H1 (cell line): ENCODE data around the gene GPR135. TPM values are rescaled to one million over a fixed set of nuclear protein-coding genes. Genes with fewer than 3 reads are reported as not detected.

Experiments
- CTCF ChIA-PET: fragments of 300-600 bp; sonication (Branson Sonifier 250); formaldehyde crosslinking; loops from one replicate; lab custom pipeline; 2021; ENCODE audit not compliant: partially characterized antibody; lab: Charles Lee
- POLR2A ChIA-PET: fragments of 300-600 bp; sonication (Branson Sonifier 250); formaldehyde crosslinking; loops from one replicate; lab custom pipeline; 2021; ENCODE audit warnings: inconsistent platforms; ENCODE audit not compliant: partially characterized antibody; lab: Charles Lee
- DNase-seq, 2 experiments: peaks; one replicate each; pipeline versions ENCODE4 v3.0.0 to v3.0.0-alpha.2; 2010 to 2022; ENCODE audit warnings: low spot score in 2 of 2, low read depth in 1 of 2, mixed read lengths in 1 of 2
- FAIRE-seq: peaks from 2 replicates; lab custom pipeline; 2011; peaks lifted over from hg19 to GRCh38; lab: Jason Lieb, UNC
- H2AFZ ChIP-seq: 2 replicates; pipeline ENCODE4 v1.8.1; 2012; ENCODE audit warnings: low read length, inconsistent platforms
- H2AK5ac ChIP-seq: 2 replicates; pipeline ENCODE4 v1.6.1; 2013; ENCODE audit warnings: low read depth, low read length
- H2BK120ac ChIP-seq: replicated peaks from 2 replicates; pipeline ENCODE3; 2013; ENCODE audit warnings: low read depth, low read length, inconsistent platforms
- H2BK12ac ChIP-seq: 2 replicates; pipeline ENCODE4 v1.6.1; 2013; ENCODE audit warnings: low read depth, low read length
- H2BK15ac ChIP-seq: 2 replicates; pipeline ENCODE4 v1.6.1; 2013; ENCODE audit warnings: low read length
- H2BK20ac ChIP-seq: 2 replicates; pipeline ENCODE4 v1.6.1; 2013; ENCODE audit warnings: low read length
- H2BK5ac ChIP-seq: 2 replicates; pipeline ENCODE4 v1.6.1; 2013; ENCODE audit warnings: low read depth, low read length
- H3K14ac ChIP-seq: 2 replicates; pipeline ENCODE4 v1.6.1; 2013; ENCODE audit warnings: inconsistent platforms; ENCODE audit not compliant: insufficient read length
- H3K18ac ChIP-seq: 2 replicates; pipeline ENCODE4 v1.6.1; 2013; ENCODE audit warnings: low read length; ENCODE audit errors: extremely low read depth
- H3K23ac ChIP-seq: 2 replicates; pipeline ENCODE4 v1.6.1; 2013; ENCODE audit warnings: inconsistent platforms; ENCODE audit not compliant: insufficient read length
- H3K23me2 ChIP-seq: 2 replicates; pipeline ENCODE4 v1.6.1; 2013; ENCODE audit warnings: low read depth, low read length
- H3K27ac ChIP-seq: 2 replicates; pipeline ENCODE4 v1.6.1; 2011; ENCODE audit warnings: low read depth, low read length, inconsistent platforms
- H3K27me3 ChIP-seq, 4 experiments: replicated peaks in 1 of 4; 1 replicate in 1 of 4; 2 replicates in 3 of 4; pipeline versions ENCODE4 v1.6.1 to v1.8.1; 2011 to 2013; ENCODE audit warnings: low read length in 3 of 4, mild to moderate bottlenecking in 3 of 4, inconsistent platforms in 2 of 4, mixed read lengths in 2 of 4, moderate library complexity in 1 of 4; ENCODE audit not compliant: control insufficient read depth in 3 of 4, insufficient read depth in 3 of 4; ENCODE audit errors: extremely low read depth in 1 of 4
- H3K36me3 ChIP-seq, 4 experiments: 2 replicates each; pipeline versions ENCODE4 v1.6.1 to v1.8.1; 2011 to 2013; ENCODE audit warnings: mild to moderate bottlenecking in 4 of 4, low read length in 3 of 4, moderate library complexity in 2 of 4, control low read depth in 1 of 4, inconsistent platforms in 1 of 4; ENCODE audit not compliant: insufficient read depth in 4 of 4, control insufficient read depth in 2 of 4
- H3K4ac ChIP-seq: replicated peaks from 2 replicates; pipeline ENCODE3; 2013; ENCODE audit warnings: low read length, low read depth, mixed read lengths, inconsistent platforms; ENCODE audit not compliant: insufficient read length
- H3K4me1 ChIP-seq, 4 experiments: replicated peaks in 1 of 4; 1 replicate in 1 of 4; 2 replicates in 3 of 4; pipeline versions ENCODE4 v1.6.1 to v1.8.1; 2011 to 2013; ENCODE audit warnings: low read length in 3 of 4, inconsistent platforms in 2 of 4, mixed read lengths in 1 of 4; ENCODE audit not compliant: insufficient read depth in 4 of 4, control insufficient read depth in 3 of 4
- H3K4me2 ChIP-seq, 2 experiments: 2 replicates each; pipeline versions ENCODE4 v1.6.1 to v1.8.1; 2011 to 2013; ENCODE audit warnings: low read depth in 2 of 2, low read length in 2 of 2, control low read depth in 1 of 2, inconsistent platforms in 1 of 2, mild to moderate bottlenecking in 1 of 2; ENCODE audit not compliant: insufficient read depth in 1 of 2
- H3K4me3 ChIP-seq, 4 experiments: fragments of 200-600, 300-600 bp in 1 of 4; sonication (generic), shearing (Covaris generic), sonication (Bioruptor Twin) in 1 of 4; 2 replicates each; pipeline versions ENCODE4 v1.5.1 to v1.8.1; 2011 to 2016; ENCODE audit warnings: low read length in 4 of 4, low read depth in 3 of 4, control low read depth in 2 of 4, inconsistent platforms in 2 of 4, mild to moderate bottlenecking in 2 of 4, mixed read lengths in 1 of 4, moderate library complexity in 1 of 4; ENCODE audit not compliant: insufficient read depth in 2 of 4; ENCODE audit errors: extremely low read depth in 1 of 4
- H3K56ac ChIP-seq: replicated peaks from 2 replicates; pipeline ENCODE3; 2013; ENCODE audit warnings: low read depth, mild to moderate bottlenecking, mixed read lengths, low read length, inconsistent platforms; ENCODE audit not compliant: insufficient read length
- H3K79me1 ChIP-seq: 2 replicates; pipeline ENCODE4 v1.6.1; 2013; ENCODE audit warnings: low read depth, low read length, control low read depth
- H3K79me2 ChIP-seq, 2 experiments: 2 replicates each; pipeline versions ENCODE4 v1.6.1 to v1.8.1; 2012 to 2013; ENCODE audit warnings: low read length in 2 of 2, mild to moderate bottlenecking in 2 of 2, inconsistent platforms in 1 of 2; ENCODE audit not compliant: insufficient read depth in 2 of 2, control insufficient read depth in 1 of 2
- H3K9ac ChIP-seq, 4 experiments: replicated peaks in 1 of 4; 1 replicate in 1 of 4; 2 replicates in 3 of 4; pipeline versions ENCODE4 v1.6.1 to v1.8.1; 2011 to 2013; ENCODE audit warnings: low read depth in 3 of 4, low read length in 3 of 4, control low read depth in 2 of 4, mild to moderate bottlenecking in 2 of 4, moderate library complexity in 2 of 4, inconsistent platforms in 1 of 4; ENCODE audit errors: extremely low read depth in 1 of 4
- H3K9me3 ChIP-seq, 2 experiments: 2 replicates each; pipeline versions ENCODE4 v1.6.1 to v1.8.1; 2012 to 2013; ENCODE audit warnings: mild to moderate bottlenecking in 2 of 2, moderate library complexity in 2 of 2, control low read depth in 1 of 2, inconsistent platforms in 1 of 2, low read depth in 1 of 2, low read length in 1 of 2, mixed read lengths in 1 of 2; ENCODE audit not compliant: insufficient read depth in 2 of 2
- H4K20me1 ChIP-seq, 2 experiments: replicated peaks in 1 of 2; 2 replicates each; pipeline versions ENCODE3 to v1.8.1; 2011 to 2013; ENCODE audit warnings: inconsistent platforms in 2 of 2, low read length in 2 of 2, mild to moderate bottlenecking in 1 of 2; ENCODE audit not compliant: insufficient read depth in 2 of 2, control insufficient read depth in 1 of 2
- H4K5ac ChIP-seq: 2 replicates; pipeline ENCODE4 v1.6.1; 2013; ENCODE audit warnings: low read length, low read depth, mixed read lengths, inconsistent platforms; ENCODE audit not compliant: insufficient read length
- H4K8ac ChIP-seq: 2 replicates; pipeline ENCODE4 v1.8.0; 2013; ENCODE audit warnings: mild to moderate bottlenecking, moderate library complexity, low read length, inconsistent platforms; ENCODE audit not compliant: insufficient read depth; ENCODE audit errors: extremely low read depth
- H4K91ac ChIP-seq: replicated peaks from 2 replicates; pipeline ENCODE3; 2013; ENCODE audit warnings: low read length, mixed read lengths, inconsistent platforms; ENCODE audit not compliant: insufficient read length
- BRCA1 ChIP-seq: IDR thresholded peaks from 2 replicates; pipeline ENCODE4 v1.6.1; 2012; ENCODE audit warnings: low read depth, low read length, improper control_type of control experiment
- MAFK ChIP-seq: IDR thresholded peaks from 2 replicates; pipeline ENCODE4 v1.6.1; 2012; ENCODE audit warnings: low read depth, mild to moderate bottlenecking, improper control_type of control experiment, low read length
- NANOG ChIP-seq: IDR thresholded peaks from 2 replicates; pipeline ENCODE4 v1.6.1; 2011; ENCODE audit warnings: low read length, low read depth, mild to moderate bottlenecking, inconsistent platforms; ENCODE audit not compliant: insufficient read depth, poor library complexity, severe bottlenecking
- NRF1 ChIP-seq: IDR thresholded peaks from 2 replicates; pipeline ENCODE4 v1.6.1; 2011; ENCODE audit warnings: mild to moderate bottlenecking, low read depth, low read length, improper control_type of control experiment
- RBBP5 ChIP-seq: IDR thresholded peaks from 2 replicates; pipeline ENCODE4 v1.7.1; 2012; ENCODE audit warnings: low read depth, mild to moderate bottlenecking, inconsistent platforms, low read length, moderate library complexity, borderline replicate concordance
- TBP ChIP-seq: IDR thresholded peaks from 2 replicates; pipeline ENCODE4 v1.6.1; 2011; ENCODE audit warnings: low read depth, low read length, improper control_type of control experiment
- TCF12 ChIP-seq: IDR thresholded peaks from 2 replicates; pipeline ENCODE4 v1.6.1; 2011; ENCODE audit warnings: low read depth, mild to moderate bottlenecking, low read length
- WGBS, 2 experiments: shearing (Covaris generic) in 1 of 2; methylation state at CpG; one replicate each; pipeline versions ENCODE4 v1.1.6 to v1.1.7; 2013 to 2015; ENCODE audit warnings: low lambda C conversion rate in 2 of 2, mixed read lengths in 2 of 2, inconsistent platforms in 1 of 2, low coverage in 1 of 2, missing lambda C conversion rate in 1 of 2; ENCODE audit not compliant: insufficient replicate concordance in 2 of 2, insufficient coverage in 1 of 2, insufficient read length in 1 of 2; ENCODE audit errors: extremely low coverage in 1 of 2, missing lambda C conversion rate in 1 of 2; 5-methylcytosine and 5-hydroxymethylcytosine counted together
- polyA plus RNA-seq, 7 experiments: library from polyadenylated mRNA; depleted of rRNA in 3 of 7; stranded (reverse) in 5 of 7; unstranded in 2 of 7; fragments of >200 nt in 5 of 7; fragments of 200-250 nt in 2 of 7; gene quantifications; 1 replicate in 5 of 7; 2 replicates in 1 of 7; 4 replicates in 1 of 7; pipeline versions ENCODE4 v1.2.1 to v1.2.3, GENCODE V29; 2011 to 2013; ENCODE audit warnings: missing spikeins in 2 of 7, mixed read lengths in 2 of 7
- total RNA-seq: library from RNA; stranded (reverse); fragmentation: NEBNext Ultra II Directional; extraction: Animal tissue kit (Norgen Biotek cat#: 25700); gene quantifications from 2 replicates; pipeline ENCODE4 v1.2.1, GENCODE V29; 2021

The GPR135 gene
- total and polyA plus RNA-seq, 2 of the 8 experiments (the other 6 are each of a cell fraction or from before 2014, with no cell fraction given), result 0.48 to 1.1 TPM

GRCh38 chr14:59454139-59454538 is 11.0 kb downstream of the GPR135 start:
- Histone ChIP-seq H2BK15ac (no peak overlapping the region), H3K4me1 (no peaks in the 10 kb centered on the region), H2BK5ac (no peak overlapping the region), H4K5ac (no peak overlapping the region), H3K4ac (no peak overlapping the region), H4K8ac (no peak overlapping the region), H3K27ac (no peak overlapping the region), H3K23me2 (no peaks in the 10 kb centered on the region), H3K9ac (no peak overlapping the region), H2AK5ac (no peak overlapping the region), H3K4me2 (no peak overlapping the region), H3K14ac (no peak overlapping the region), H2AFZ (no peak overlapping the region), H3K27me3 (no peaks in the 10 kb centered on the region), H3K79me1 (no peaks in the 10 kb centered on the region), H3K23ac (no peak overlapping the region), H3K36me3 (no peaks in the 10 kb centered on the region; a peak in 1 of 8 replicates), H4K91ac (no peak overlapping the region), H2BK12ac (no peak overlapping the region), H2BK20ac (no peak overlapping the region), H3K56ac (no peak overlapping the region), H2BK120ac (no peak overlapping the region), H3K18ac (no peak overlapping the region), H4K20me1 (no peaks in the 10 kb centered on the region), H3K9me3 (no peaks in the 10 kb centered on the region; a peak in 1 of 4 replicates), H3K79me2 (no peaks in the 10 kb centered on the region), H3K4me3 (no peak overlapping the region)
- POLR2A ChIA-PET, result no interaction called here
- CTCF ChIA-PET, result interaction anchor here (0.5 to 1.4 kb wide), 3 partner anchors 10 to 325 kb away, joined by 3 to 4 read pairs (median 3); partner anchors contain the start of gene GPR135
- DNase-seq (no peak), FAIRE-seq (no peak)
- TF ChIP-seq MAFK (no peak), BRCA1 (no peak), NRF1 (no peak), TCF12 (no peak), TBP (no peak), RBBP5 (no peak), NANOG (no peak)
- WGBS, 2 experiments, result 60% methylated on average over 2 of the region's 2 CpGs; no CpG with 5 or more reads in 1 of the 2 experiments
